ENCODE results near the gene SEMA6A.
"Not testable (repeated sequence)": the region's sequence is repeated elsewhere in the genome, so short reads cannot be mapped to it uniquely, and the experiment has no call there.

Gene SEMA6A

GRCh38 chr5:116546033-116546742, 28.4 kb downstream of the SEMA6A start:
- peak in 1 of 2 experiments; percentile 18 for DNase-seq (ENCODE audit: low read depth in 1 of 2, low spot score in 1 of 2)
- TF ChIP-seq POLR2AphosphoS5 (IDR thresholded peaks at IDR 0.05; ENCODE audit: low read depth) (no peak), SPI1 (IDR thresholded peaks at IDR 0.05; ENCODE audit: borderline replicate concordance, low read depth) (no peak), GABPA (IDR thresholded peaks at IDR 0.05; ENCODE audit: low read depth) (no peak)
- TF ChIP-seq, protein P1, sequence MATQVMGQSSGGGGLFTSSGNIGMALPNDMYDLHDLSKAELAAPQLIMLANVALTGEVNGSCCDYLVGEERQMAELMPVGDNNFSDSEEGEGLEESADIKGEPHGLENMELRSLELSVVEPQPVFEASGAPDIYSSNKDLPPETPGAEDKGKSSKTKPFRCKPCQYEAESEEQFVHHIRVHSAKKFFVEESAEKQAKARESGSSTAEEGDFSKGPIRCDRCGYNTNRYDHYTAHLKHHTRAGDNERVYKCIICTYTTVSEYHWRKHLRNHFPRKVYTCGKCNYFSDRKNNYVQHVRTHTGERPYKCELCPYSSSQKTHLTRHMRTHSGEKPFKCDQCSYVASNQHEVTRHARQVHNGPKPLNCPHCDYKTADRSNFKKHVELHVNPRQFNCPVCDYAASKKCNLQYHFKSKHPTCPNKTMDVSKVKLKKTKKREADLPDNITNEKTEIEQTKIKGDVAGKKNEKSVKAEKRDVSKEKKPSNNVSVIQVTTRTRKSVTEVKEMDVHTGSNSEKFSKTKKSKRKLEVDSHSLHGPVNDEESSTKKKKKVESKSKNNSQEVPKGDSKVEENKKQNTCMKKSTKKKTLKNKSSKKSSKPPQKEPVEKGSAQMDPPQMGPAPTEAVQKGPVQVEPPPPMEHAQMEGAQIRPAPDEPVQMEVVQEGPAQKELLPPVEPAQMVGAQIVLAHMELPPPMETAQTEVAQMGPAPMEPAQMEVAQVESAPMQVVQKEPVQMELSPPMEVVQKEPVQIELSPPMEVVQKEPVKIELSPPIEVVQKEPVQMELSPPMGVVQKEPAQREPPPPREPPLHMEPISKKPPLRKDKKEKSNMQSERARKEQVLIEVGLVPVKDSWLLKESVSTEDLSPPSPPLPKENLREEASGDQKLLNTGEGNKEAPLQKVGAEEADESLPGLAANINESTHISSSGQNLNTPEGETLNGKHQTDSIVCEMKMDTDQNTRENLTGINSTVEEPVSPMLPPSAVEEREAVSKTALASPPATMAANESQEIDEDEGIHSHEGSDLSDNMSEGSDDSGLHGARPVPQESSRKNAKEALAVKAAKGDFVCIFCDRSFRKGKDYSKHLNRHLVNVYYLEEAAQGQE (IDR thresholded peaks at IDR 0.05; ENCODE audit: insufficient replicate concordance, low read depth): no peak
- TF ChIP-seq, protein P2, sequence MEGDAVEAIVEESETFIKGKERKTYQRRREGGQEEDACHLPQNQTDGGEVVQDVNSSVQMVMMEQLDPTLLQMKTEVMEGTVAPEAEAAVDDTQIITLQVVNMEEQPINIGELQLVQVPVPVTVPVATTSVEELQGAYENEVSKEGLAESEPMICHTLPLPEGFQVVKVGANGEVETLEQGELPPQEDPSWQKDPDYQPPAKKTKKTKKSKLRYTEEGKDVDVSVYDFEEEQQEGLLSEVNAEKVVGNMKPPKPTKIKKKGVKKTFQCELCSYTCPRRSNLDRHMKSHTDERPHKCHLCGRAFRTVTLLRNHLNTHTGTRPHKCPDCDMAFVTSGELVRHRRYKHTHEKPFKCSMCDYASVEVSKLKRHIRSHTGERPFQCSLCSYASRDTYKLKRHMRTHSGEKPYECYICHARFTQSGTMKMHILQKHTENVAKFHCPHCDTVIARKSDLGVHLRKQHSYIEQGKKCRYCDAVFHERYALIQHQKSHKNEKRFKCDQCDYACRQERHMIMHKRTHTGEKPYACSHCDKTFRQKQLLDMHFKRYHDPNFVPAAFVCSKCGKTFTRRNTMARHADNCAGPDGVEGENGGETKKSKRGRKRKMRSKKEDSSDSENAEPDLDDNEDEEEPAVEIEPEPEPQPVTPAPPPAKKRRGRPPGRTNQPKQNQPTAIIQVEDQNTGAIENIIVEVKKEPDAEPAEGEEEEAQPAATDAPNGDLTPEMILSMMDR (IDR thresholded peaks at IDR 0.05; ENCODE audit: insufficient read depth, low read length): no peak
- no peak overlapping the region for H3K27ac ChIP-seq (replicated peaks)

GRCh38 chr5:116545465-116545864, 29.2 kb downstream of the SEMA6A start:
- not testable (repeated sequence) for H3K4me3 ChIP-seq (replicated peaks; ENCODE audit: insufficient read depth, low read length); H3K27ac ChIP-seq (replicated peaks); DNase-seq (ENCODE audit: low read depth in 1 of 2, low spot score in 1 of 2); H3K27me3 ChIP-seq (ENCODE audit: insufficient read depth, poor library complexity, severe bottlenecking)

More at GRCh38 chr5:116546033-116546742, 28.4 kb downstream of the SEMA6A start:
- H3K27me3 ChIP-seq (ENCODE audit: insufficient read depth, poor library complexity, severe bottlenecking): no peaks in the 10 kb centered on the region
- H3K4me3 ChIP-seq (replicated peaks; ENCODE audit: insufficient read depth, low read length): no peak overlapping the region

- DNase-seq (ENCODE audit: low read depth in 1 of 2, low spot score in 1 of 2): no peak
- Histone ChIP-seq H3K27ac (replicated peaks) (no peak overlapping the region), H3K4me3 (replicated peaks; ENCODE audit: insufficient read depth, low read length) (no peak overlapping the region), H3K27me3 (ENCODE audit: insufficient read depth, poor library complexity, severe bottlenecking) (no peaks in the 10 kb centered on the region)
- TF ChIP-seq POLR2AphosphoS5 (IDR thresholded peaks at IDR 0.05; ENCODE audit: low read depth) (no peak), SPI1 (IDR thresholded peaks at IDR 0.05; ENCODE audit: borderline replicate concordance, low read depth) (no peak), GABPA (IDR thresholded peaks at IDR 0.05; ENCODE audit: low read depth) (no peak)
- TF ChIP-seq, protein P2 (IDR thresholded peaks at IDR 0.05; ENCODE audit: insufficient read depth, low read length): no peak
- TF ChIP-seq, protein P1 (IDR thresholded peaks at IDR 0.05; ENCODE audit: insufficient replicate concordance, low read depth): no peak
Measured at GRCh38 chr5:116544531-116545241, 29.9 kb downstream of the SEMA6A start.

GRCh38 chr5:116543501-116543900, 31.1 kb downstream of the SEMA6A start:
- H3K27ac ChIP-seq (replicated peaks): no peak overlapping the region
- no peak for DNase-seq (ENCODE audit: low read depth in 1 of 2, low spot score in 1 of 2)

More at GRCh38 chr5:116543501-116543900, 31.1 kb downstream of the SEMA6A start:
- no peak for TF ChIP-seq POLR2AphosphoS5 (IDR thresholded peaks at IDR 0.05; ENCODE audit: low read depth)
- TF ChIP-seq, protein P1 (IDR thresholded peaks at IDR 0.05; ENCODE audit: insufficient replicate concordance, low read depth): no peak
- no peak for TF ChIP-seq GABPA (IDR thresholded peaks at IDR 0.05; ENCODE audit: low read depth)
- TF ChIP-seq SPI1 (IDR thresholded peaks at IDR 0.05; ENCODE audit: borderline replicate concordance, low read depth): no peak
- TF ChIP-seq, protein P2 (IDR thresholded peaks at IDR 0.05; ENCODE audit: insufficient read depth, low read length): no peak
- H3K4me3 ChIP-seq (replicated peaks; ENCODE audit: insufficient read depth, low read length): no peak overlapping the region
- H3K27me3 ChIP-seq (ENCODE audit: insufficient read depth, poor library complexity, severe bottlenecking): no peaks in the 10 kb centered on the region
